Gastrocnemius medialis (tissue), 4 donors: ENCODE results near the gene PPM1J. TPM values are rescaled to one million over a fixed set of nuclear protein-coding genes. Genes with fewer than 3 reads are reported as not detected.

Experiments
- ATAC-seq, 2 donors: fragments of 150-250 bp; one replicate each; pipeline ENCODE4 v1.9.1; 2016
- DNase-seq, 2 donors: peaks; one replicate each; pipeline ENCODE4 v3.0.0-alpha.2; 2019
- H3K27ac ChIP-seq, 4 donors: fragments of 200-600 bp; sonication (generic); 1 replicate in 1 of 4; 2 replicates in 3 of 4; pipeline ENCODE4 v1.5.1; 2016 to 2018; ENCODE audit warnings: mild to moderate bottlenecking in 2 of 4, moderate library complexity in 1 of 4
- H3K27me3 ChIP-seq, 3 donors: fragments of 200-600 bp; sonication (generic) in 2 of 3; 1 replicate in 1 of 3; 2 replicates in 2 of 3; pipeline versions ENCODE4 v1.5.1 to v1.6.0; 2016 to 2019; ENCODE audit warnings: mild to moderate bottlenecking in 1 of 3, moderate library complexity in 1 of 3
- H3K36me3 ChIP-seq, 2 donors: fragments of 200-600 bp; sonication (generic) in 1 of 2; one replicate each; pipeline ENCODE4 v1.5.1; 2017 to 2018
- H3K4me1 ChIP-seq, 2 donors: fragments of 200-600 bp; sonication (generic) in 1 of 2; one replicate each; pipeline ENCODE4 v1.5.1; 2016 to 2017; ENCODE audit warnings: mild to moderate bottlenecking in 2 of 2
- H3K4me3 ChIP-seq, 4 donors: fragments of 200-600 bp; sonication (generic) in 3 of 4; 1 replicate in 1 of 4; 2 replicates in 3 of 4; pipeline ENCODE4 v1.5.1; 2016 to 2019; ENCODE audit warnings: mild to moderate bottlenecking in 2 of 4
- H3K9me3 ChIP-seq, 3 donors: fragments of 200-600 bp; sonication (generic) in 2 of 3; 1 replicate in 1 of 3; 2 replicates in 2 of 3; pipeline ENCODE4 v1.5.1; 2016 to 2019
- POLR2A ChIP-seq, 2 donors: fragments of 450-650 bp; IDR thresholded peaks; one replicate each; pipeline ENCODE4 v1.6.1; 2017; ENCODE audit warnings: antibody characterized with exemption in 2 of 2, mild to moderate bottlenecking in 2 of 2, moderate library complexity in 2 of 2
- in situ Hi-C, 4 donors: fragments of 200-750 bp; cut with MboI; loops; one replicate each; pipeline versions ENCODE4 v1.15.0 to v1.8.0; 2017; ENCODE audit warnings: low sequenced_read_pairs in 4 of 4
- intact Hi-C: fragments of 100-400 bp; cut with DNase I; formaldehyde crosslinking; loops from one replicate; pipeline ENCODE4 v1.15.1; 2023; ENCODE audit warnings: low total_unique reads
- total RNA-seq, 4 donors: library from RNA; depleted of rRNA; stranded (reverse); fragments of >200 nt; gene quantifications; one replicate each; pipeline versions ENCODE4 v1.1.0 to v1.2.3, GENCODE V29; 2016
- TF ChIP-seq, protein P1 (sequence below), 5 experiments: fragments of 450-650 bp in 3 of 5; fragments of 200-600 bp in 2 of 5; sonication (generic) in 2 of 5; IDR thresholded peaks in 4 of 5; conservative IDR thresholded peaks in 1 of 5; 1 replicate in 4 of 5; 2 replicates in 1 of 5; pipeline ENCODE4 v1.5.1; 2016 to 2019; ENCODE audit warnings: antibody characterized with exemption in 5 of 5, mild to moderate bottlenecking in 3 of 5, moderate library complexity in 3 of 5

Gene PPM1J
- total RNA-seq, 4 donors from 2014 or later: 4.2 to 5.4 (median 4.8) TPM

DNA sequence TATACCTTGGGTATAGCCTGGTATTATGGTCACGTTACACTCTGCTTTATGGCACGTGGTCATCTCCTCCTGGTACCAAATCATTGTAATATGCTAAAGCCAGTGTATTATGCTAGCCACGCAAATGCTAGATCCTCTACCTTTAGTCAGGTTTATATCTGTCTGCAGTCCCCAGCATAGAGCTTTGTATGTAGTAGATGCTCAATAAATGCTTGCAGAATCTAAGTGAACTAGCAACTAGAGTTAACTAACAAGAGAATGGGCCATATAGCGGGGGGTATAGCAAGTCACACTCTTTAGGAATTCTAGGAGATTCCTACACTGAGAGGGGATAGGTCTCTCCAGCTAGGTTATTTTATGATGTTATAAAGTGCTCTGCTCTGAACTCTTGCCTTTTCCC, 37.6 kb downstream of the PPM1J start:
- H3K36me3 ChIP-seq: peaks cover 0 to 2% of the 10 kb centered on the region in 2 donors
- ATAC-seq: no peak
- no peaks in the 10 kb centered on the region for H3K9me3 ChIP-seq
- DNase-seq: no peak
- H3K27me3 ChIP-seq: no peaks in the 10 kb centered on the region
- no peak overlapping the region for H3K27ac ChIP-seq
- in situ Hi-C loops (no loop called here), intact Hi-C loops (no loop called here)
- TF ChIP-seq POLR2A (IDR thresholded peaks at IDR 0.05): no peak
- TF ChIP-seq, protein P1, sequence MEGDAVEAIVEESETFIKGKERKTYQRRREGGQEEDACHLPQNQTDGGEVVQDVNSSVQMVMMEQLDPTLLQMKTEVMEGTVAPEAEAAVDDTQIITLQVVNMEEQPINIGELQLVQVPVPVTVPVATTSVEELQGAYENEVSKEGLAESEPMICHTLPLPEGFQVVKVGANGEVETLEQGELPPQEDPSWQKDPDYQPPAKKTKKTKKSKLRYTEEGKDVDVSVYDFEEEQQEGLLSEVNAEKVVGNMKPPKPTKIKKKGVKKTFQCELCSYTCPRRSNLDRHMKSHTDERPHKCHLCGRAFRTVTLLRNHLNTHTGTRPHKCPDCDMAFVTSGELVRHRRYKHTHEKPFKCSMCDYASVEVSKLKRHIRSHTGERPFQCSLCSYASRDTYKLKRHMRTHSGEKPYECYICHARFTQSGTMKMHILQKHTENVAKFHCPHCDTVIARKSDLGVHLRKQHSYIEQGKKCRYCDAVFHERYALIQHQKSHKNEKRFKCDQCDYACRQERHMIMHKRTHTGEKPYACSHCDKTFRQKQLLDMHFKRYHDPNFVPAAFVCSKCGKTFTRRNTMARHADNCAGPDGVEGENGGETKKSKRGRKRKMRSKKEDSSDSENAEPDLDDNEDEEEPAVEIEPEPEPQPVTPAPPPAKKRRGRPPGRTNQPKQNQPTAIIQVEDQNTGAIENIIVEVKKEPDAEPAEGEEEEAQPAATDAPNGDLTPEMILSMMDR (IDR thresholded peaks at IDR 0.05 in 4 of 5, conservative IDR thresholded peaks at IDR 0.05 in 1 of 5): no peak
- H3K4me3 ChIP-seq: no peak overlapping the region
- H3K4me1 ChIP-seq: peaks cover 14 to 18% of the 10 kb centered on the region in 2 donors

DNA sequence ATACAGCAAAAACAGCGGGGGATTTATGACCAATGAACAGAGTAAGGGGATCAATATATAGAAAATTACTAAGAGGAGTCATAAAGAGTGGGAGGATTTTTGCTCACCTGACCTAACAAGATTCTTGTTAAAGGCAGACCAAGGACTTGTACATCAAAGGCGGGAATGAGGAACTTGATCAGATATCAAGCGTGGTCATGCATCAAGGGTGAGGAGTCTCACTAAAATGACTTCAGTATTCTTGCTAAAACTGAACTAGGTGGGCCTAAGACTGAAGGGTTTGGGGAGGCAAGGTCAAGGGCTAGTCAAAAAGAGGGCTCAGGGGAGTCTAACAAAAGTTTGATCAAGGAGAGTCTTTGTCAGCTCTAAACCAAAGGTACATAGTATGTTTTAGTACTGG, 38.6 kb downstream of the PPM1J start:
- H3K27me3 ChIP-seq: no peaks in the 10 kb centered on the region
- no peak overlapping the region for H3K4me3 ChIP-seq
- peaks cover 14 to 18% of the 10 kb centered on the region in 2 donors for H3K4me1 ChIP-seq
- peaks cover 0 to 12% of the 10 kb centered on the region in 2 donors for H3K36me3 ChIP-seq
- DNase-seq (no peak), ATAC-seq (no peak)
- intact Hi-C loops (no loop called here), in situ Hi-C loops (no loop called here)
- TF ChIP-seq, protein P1 (IDR thresholded peaks at IDR 0.05 in 4 of 5, conservative IDR thresholded peaks at IDR 0.05 in 1 of 5): no peak
- no peak for TF ChIP-seq POLR2A (IDR thresholded peaks at IDR 0.05)
- no peak overlapping the region for H3K27ac ChIP-seq
- no peaks in the 10 kb centered on the region for H3K9me3 ChIP-seq

DNA sequence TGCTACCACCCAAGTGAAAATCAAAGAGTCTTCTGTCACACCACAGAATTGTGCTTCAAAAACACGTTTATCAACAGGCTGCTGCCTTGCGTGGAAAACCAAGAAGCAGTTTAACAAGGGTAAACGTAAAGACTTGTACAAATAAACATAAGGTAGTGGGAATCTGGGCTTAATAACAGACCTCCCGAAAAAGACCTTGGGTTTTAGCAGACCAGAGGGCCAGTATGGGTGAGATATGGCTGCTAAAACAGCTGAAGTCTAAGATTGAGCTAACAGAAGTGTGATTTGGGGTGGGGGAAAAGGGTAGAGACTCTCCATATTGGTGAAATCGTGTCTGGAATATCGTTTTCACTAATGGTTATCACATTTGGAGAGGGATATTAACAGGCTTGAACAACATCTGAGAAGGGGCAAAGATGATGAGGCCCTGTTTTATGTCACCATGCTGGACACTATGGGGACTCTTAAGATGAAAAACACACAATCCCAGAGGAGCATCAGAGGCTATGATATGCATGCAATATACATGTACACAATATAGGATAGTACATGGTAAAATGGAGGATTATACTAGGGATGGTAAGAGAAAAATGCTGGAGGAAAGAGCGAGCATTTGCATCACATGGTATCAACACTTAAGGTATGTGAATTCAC, 39.3 kb downstream of the PPM1J start:
- Histone ChIP-seq H3K9me3 (no peaks in the 10 kb centered on the region), H3K36me3 (peaks cover 0 to 19% of the 10 kb centered on the region in 2 donors), H3K27ac (peak overlapping the region; percentile 75 to 84 (median 80)), H3K27me3 (no peaks in the 10 kb centered on the region), H3K4me3 (peak overlapping the region; percentile 62 to 89 (median 78)), H3K4me1 (peaks cover 14 to 18% of the 10 kb centered on the region in 2 donors)
- TF ChIP-seq POLR2A (IDR thresholded peaks at IDR 0.05): no peak
- TF ChIP-seq, protein P1 (IDR thresholded peaks at IDR 0.05 in 4 of 5, conservative IDR thresholded peaks at IDR 0.05 in 1 of 5): no peak
- ATAC-seq (no peak), DNase-seq (no peak)
- in situ Hi-C loops (no loop called here), intact Hi-C loops (loop anchor here (2.0 kb wide), 1 partner anchor 25 kb away; no protein-coding TSS in a partner anchor)

DNA sequence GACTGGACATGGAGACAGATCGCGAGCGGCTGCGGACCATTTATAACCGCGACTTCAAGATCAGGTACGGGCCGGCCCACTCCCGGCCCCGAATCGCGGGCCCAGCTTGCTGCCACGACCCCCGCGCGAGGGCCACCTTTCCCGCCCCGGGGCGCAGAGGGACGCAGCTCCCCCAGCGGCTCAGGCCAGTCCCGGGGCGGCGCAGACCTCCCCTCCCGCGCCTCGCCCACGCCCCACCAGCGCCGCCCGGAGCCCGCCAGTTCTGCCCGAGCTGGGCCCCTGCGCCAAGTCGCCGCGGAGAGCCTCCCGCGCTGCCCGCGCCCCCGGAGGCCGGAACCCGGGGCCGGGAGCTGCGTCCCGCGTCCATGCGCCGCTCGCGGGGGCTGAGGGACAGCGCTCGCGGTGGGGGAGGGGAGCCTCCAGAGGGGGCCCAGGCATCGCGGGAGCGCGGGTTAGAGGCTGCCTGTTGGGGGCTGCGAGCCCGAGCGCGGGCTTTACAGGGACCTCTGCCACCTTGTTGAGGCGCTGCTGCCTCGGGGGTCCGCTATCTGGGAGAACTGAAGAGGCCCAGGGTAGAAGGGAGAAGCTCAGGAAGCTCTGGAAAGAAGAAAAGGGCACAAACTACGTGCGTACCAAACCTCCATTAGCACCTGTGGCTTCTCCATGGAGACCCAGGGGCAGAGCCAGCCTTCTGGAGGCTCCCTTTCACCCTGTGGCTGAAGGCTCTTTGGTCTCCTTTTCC, 40.0 kb downstream of the PPM1J start:
- intact Hi-C loops (loop anchor here (2.0 to 5.0 kb wide), 2 partner anchors 26 to 48 kb away; no protein-coding TSS in a partner anchor), in situ Hi-C loops (no loop called here)
- peaks cover 0 to 24% of the 10 kb centered on the region in 2 donors for H3K36me3 ChIP-seq
- H3K4me1 ChIP-seq: peaks cover 14 to 18% of the 10 kb centered on the region in 2 donors
- TF ChIP-seq POLR2A (IDR thresholded peaks at IDR 0.05): peak; percentile 8 to 17
- TF ChIP-seq, protein P1 (IDR thresholded peaks at IDR 0.05 in 4 of 5, conservative IDR thresholded peaks at IDR 0.05 in 1 of 5): peak in 1 of 5 experiments; percentile 30
- no peaks in the 10 kb centered on the region for H3K9me3 ChIP-seq
- H3K4me3 ChIP-seq: peak overlapping the region; percentile 62 to 89 (median 78)
- peak; percentile 65 to 69 for ATAC-seq
- DNase-seq: peak in 1 of 2 donors; percentile 36
- no peaks in the 10 kb centered on the region for H3K27me3 ChIP-seq
- H3K27ac ChIP-seq: peak overlapping the region; percentile 75 to 84 (median 80)
